GM23338 (cell line): ENCODE results near the gene DDR2. TPM values are rescaled to one million over a fixed set of nuclear protein-coding genes. Genes with fewer than 3 reads are reported as not detected.
A peak's percentile ranks its signal among the peaks of the same experiment; 100 is the strongest.

Source experiments
- ATAC-seq: fragments of 200-7000 bp; cut with Tn5 transposase; 3 replicates; pipeline ENCODE4 v1.9.1; 2020
- DNase-seq: peaks from one replicate; pipeline ENCODE4 v3.0.0-alpha.2; 2015; ENCODE audit warnings: low spot score
- H2AFZ ChIP-seq: fragments of 200-600 bp; sonication (generic); 2 replicates; pipeline ENCODE4 v1.8.0; 2016; ENCODE audit warnings: antibody characterized with exemption, mild to moderate bottlenecking, moderate library complexity
- H3F3A ChIP-seq: fragments of 200-600 bp; sonication (generic); replicated peaks from 2 replicates; pipeline ENCODE4 v1.8.0; 2017; ENCODE audit warnings: antibody characterized with exemption, mixed run types, low read depth
- H3K27ac ChIP-seq: fragments of 200-600 bp; sonication (generic); 2 replicates; pipeline ENCODE4 v1.6.1; 2016; ENCODE audit warnings: low read depth
- H3K27me3 ChIP-seq: fragments of 200-600 bp; sonication (generic); 2 replicates; pipeline ENCODE4 v1.8.0; 2016; ENCODE audit warnings: mild to moderate bottlenecking, mixed run types, moderate library complexity; ENCODE audit not compliant: insufficient read depth
- H3K36me3 ChIP-seq: fragments of 200-600 bp; sonication (generic); 2 replicates; pipeline ENCODE4 v1.8.0; 2016; ENCODE audit warnings: mild to moderate bottlenecking; ENCODE audit not compliant: insufficient read depth
- H3K4me1 ChIP-seq: fragments of 200-600 bp; sonication (generic); 2 replicates; pipeline ENCODE4 v1.8.0; 2016; ENCODE audit warnings: mild to moderate bottlenecking, moderate library complexity; ENCODE audit not compliant: insufficient read depth
- H3K4me2 ChIP-seq: fragments of 200-600 bp; sonication (generic); 2 replicates; pipeline ENCODE4 v1.7.1; 2017; ENCODE audit warnings: mixed run types
- H3K4me3 ChIP-seq: fragments of 200-600 bp; sonication (generic); 2 replicates; pipeline ENCODE4 v1.6.1; 2016; ENCODE audit warnings: mixed run types
- H3K79me2 ChIP-seq: fragments of 200-600 bp; sonication (generic); replicated peaks from 2 replicates; pipeline ENCODE4 v1.8.0; 2017; ENCODE audit warnings: mild to moderate bottlenecking; ENCODE audit not compliant: insufficient read depth
- H3K9me2 ChIP-seq: fragments of 200-600 bp; sonication (generic); 2 replicates; pipeline ENCODE4 v1.8.0; 2017; ENCODE audit not compliant: insufficient read depth
- H4K20me1 ChIP-seq: fragments of 200-600 bp; sonication (generic); replicated peaks from 2 replicates; pipeline ENCODE4 v1.8.0; 2017; ENCODE audit warnings: mild to moderate bottlenecking; ENCODE audit not compliant: insufficient read depth
- H3K27ac Mint-ChIP-seq: 2 replicates; pipeline ENCODE4 v1.8.0; 2020; ENCODE audit warnings: inconsistent platforms, mild to moderate bottlenecking, moderate library complexity, mixed read lengths
- H3K27me3 Mint-ChIP-seq: 3 replicates; pipeline ENCODE4 v1.8.0; 2022; ENCODE audit warnings: low read depth, mild to moderate bottlenecking, moderate library complexity, mixed read lengths, inconsistent platforms; ENCODE audit not compliant: insufficient read depth, poor library complexity
- H3K36me3 Mint-ChIP-seq: 3 replicates; pipeline ENCODE4 v1.8.0; 2021; ENCODE audit warnings: low read depth, mild to moderate bottlenecking, inconsistent platforms, moderate library complexity, mixed read lengths
- H3K4me1 Mint-ChIP-seq: 3 replicates; pipeline ENCODE4 v1.8.0; 2020; ENCODE audit warnings: mild to moderate bottlenecking, inconsistent platforms, mixed read lengths
- H3K4me3 Mint-ChIP-seq: 3 replicates; pipeline ENCODE4 v1.8.0; 2021; ENCODE audit warnings: moderate library complexity, mild to moderate bottlenecking, inconsistent platforms, mixed read lengths
- H3K9me3 Mint-ChIP-seq: 3 replicates; pipeline ENCODE4 v1.8.0; 2020; ENCODE audit warnings: moderate library complexity, mild to moderate bottlenecking, inconsistent platforms, mixed read lengths
- CREB1 ChIP-seq: fragments of 250-450 bp; sonication (Bioruptor Pico); IDR thresholded peaks from 2 replicates; pipeline ENCODE4 v1.5.0; 2020; ENCODE audit warnings: low read depth, mild to moderate bottlenecking, moderate library complexity
- CTCF ChIP-seq, 2 experiments: fragments of 200-600 bp in 1 of 2; sonication (generic) in 1 of 2; conservative IDR thresholded peaks; 2 replicates each; pipeline versions ENCODE4 v1.5.1 to v1.6.1; 2016 to 2017; ENCODE audit warnings: antibody characterized with exemption in 2 of 2, low read depth in 2 of 2, mild to moderate bottlenecking in 2 of 2, moderate library complexity in 1 of 2
- ETS1 ChIP-seq: IDR thresholded peaks from 2 replicates; pipeline ENCODE4 v1.6.1; 2016; ENCODE audit warnings: antibody characterized with exemption
- EZH2 ChIP-seq: fragments of 200-600 bp; sonication (generic); IDR thresholded peaks from one replicate; pipeline ENCODE4 v1.8.0; 2017; ENCODE audit warnings: antibody characterized with exemption, mild to moderate bottlenecking, low read depth; ENCODE audit not compliant: unreplicated experiment
- EZH2phosphoT487 ChIP-seq: fragments of 200-600 bp; sonication (generic); IDR thresholded peaks from one replicate; pipeline ENCODE4 v1.8.1; 2018; ENCODE audit warnings: antibody characterized with exemption; ENCODE audit not compliant: unreplicated experiment
- JUNB ChIP-seq: IDR thresholded peaks from one replicate; pipeline ENCODE4 v1.6.1; 2016; ENCODE audit warnings: antibody characterized with exemption; ENCODE audit not compliant: unreplicated experiment
- NANOG ChIP-seq: IDR thresholded peaks from 2 replicates; pipeline ENCODE4 v1.6.1; 2016; ENCODE audit warnings: antibody characterized with exemption, borderline replicate concordance
- POLR2AphosphoS5 ChIP-seq: IDR thresholded peaks from 2 replicates; pipeline ENCODE4 v1.6.1; 2016; ENCODE audit warnings: antibody characterized with exemption, low read depth
- REST ChIP-seq: IDR thresholded peaks from one replicate; pipeline ENCODE4 v1.6.1; 2018; ENCODE audit warnings: antibody characterized with exemption; ENCODE audit not compliant: unreplicated experiment
- STAT1 ChIP-seq: IDR thresholded peaks from one replicate; pipeline ENCODE4 v1.6.1; 2016; ENCODE audit warnings: antibody characterized with exemption; ENCODE audit not compliant: unreplicated experiment
- ZNF114 ChIP-seq: fragments of 250-450 bp; sonication (Bioruptor Pico); IDR thresholded peaks from 2 replicates; pipeline ENCODE4 v1.5.0; 2020; ENCODE audit warnings: mild to moderate bottlenecking, moderate library complexity
- ZNF331 ChIP-seq: fragments of 250-450 bp; sonication (Bioruptor Pico); IDR thresholded peaks from 2 replicates; pipeline ENCODE4 v1.5.0; 2020; ENCODE audit warnings: low read depth, mild to moderate bottlenecking, moderate library complexity
- ZNF462 ChIP-seq: fragments of 250-450 bp; sonication (Bioruptor Pico); IDR thresholded peaks from 2 replicates; pipeline ENCODE4 v1.5.0; 2020; ENCODE audit warnings: mild to moderate bottlenecking, moderate library complexity
- polyA plus RNA-seq: library from polyadenylated mRNA; unstranded; fragments of >200 nt; fragmentation: Nextera tagmentation; extraction: Ambion mirVana; gene quantifications from 2 replicates; pipeline ENCODE4 v1.2.1, GENCODE V29; 2016
- total RNA-seq: library from RNA; depleted of rRNA; stranded (reverse); fragments of >200 nt; shearing (Covaris generic); gene quantifications from 2 replicates; pipeline ENCODE4 v1.2.3, GENCODE V29; 2014

Gene DDR2
- total and polyA plus RNA-seq, 2 experiments from 2014 or later = 0.66 to 1.8 TPM

GRCh38 chr1:162612606-162613400 lies 19.5 kb upstream of the DDR2 start:
- TF ChIP-seq EZH2phosphoT487 (no peak), NANOG (no peak), ETS1 (no peak), REST (no peak), CREB1 (CRISPR knock-in tag) (no peak), ZNF331 (CRISPR knock-in tag) (no peak), EZH2 (no peak), ZNF114 (CRISPR knock-in tag) (no peak), STAT1 (no peak), CTCF (conservative IDR thresholded peaks at IDR 0.05; ENCODE audit: low read depth in 2 of 2) (no peak), JUNB (no peak), ZNF462 (CRISPR knock-in tag) (no peak), POLR2AphosphoS5 (no peak)
- H3K4me1 ChIP-seq = no peaks in the 10 kb centered on the region
- no peak overlapping the region for H3K4me3 Mint-ChIP-seq
- no peaks in the 10 kb centered on the region for H3K27me3 ChIP-seq
- H2AFZ ChIP-seq = no peak overlapping the region
- no peaks in the 10 kb centered on the region for H3F3A ChIP-seq
- H3K79me2 ChIP-seq = no peaks in the 10 kb centered on the region
- ATAC-seq (peak; percentile 26; the same call in 1 of the 3 replicates), DNase-seq (no peak)
- H3K9me2 ChIP-seq = no peaks in the 10 kb centered on the region
- H3K9me3 Mint-ChIP-seq = peaks cover 22% of the 10 kb centered on the region
- no peaks in the 10 kb centered on the region; the same call in 2 of the 3 replicates for H3K4me1 Mint-ChIP-seq
- no peak overlapping the region; the same call in 1 of the 2 replicates for H3K27ac Mint-ChIP-seq
- H3K27me3 Mint-ChIP-seq = peaks cover 2% of the 10 kb centered on the region
- H3K4me2 ChIP-seq = no peak overlapping the region
- H3K36me3 ChIP-seq = peaks cover 6% of the 10 kb centered on the region
- H4K20me1 ChIP-seq = no peaks in the 10 kb centered on the region
- H3K27ac ChIP-seq = no peak overlapping the region
- H3K36me3 Mint-ChIP-seq = peaks cover 11% of the 10 kb centered on the region
- H3K4me3 ChIP-seq = no peak overlapping the region
